Activated CD8-positive, alpha-beta T cell treated with anti-CD3 and anti-CD28 coated beads for 36 hours (primary cell): ENCODE results near the gene CLIC3. TPM values are rescaled to one million over a fixed set of nuclear protein-coding genes. Genes with fewer than 3 reads are reported as not detected.

Experiments used
- ATAC-seq: fragments of 200-7000 bp; cut with Tn5 transposase; one replicate; pipeline ENCODE4 v1.10.0; 2021; ENCODE audit warnings: mild to moderate bottlenecking, moderate library complexity
- CTCF ChIA-PET: fragments of 350-600 bp; sonication (Branson Sonifier 250); formaldehyde crosslinking; loops from one replicate; lab custom pipeline; 2021; ENCODE audit warnings: antibody characterized with exemption; lab: Charles Lee
- POLR2A ChIA-PET: fragments of 350-600 bp; sonication (Branson Sonifier 250); formaldehyde crosslinking; loops from one replicate; lab custom pipeline; 2021; ENCODE audit warnings: antibody characterized with exemption; lab: Charles Lee
- DNase-seq: peaks from one replicate; pipeline ENCODE4 v3.0.0-alpha.2; 2020
- H3K27ac Mint-ChIP-seq: one replicate; pipeline ENCODE4 v1.8.0; 2021; ENCODE audit warnings: mild to moderate bottlenecking, mixed read lengths
- H3K27me3 Mint-ChIP-seq: one replicate; pipeline ENCODE4 v1.8.0; 2021; ENCODE audit warnings: mixed read lengths
- H3K36me3 Mint-ChIP-seq: one replicate; pipeline ENCODE4 v1.8.0; 2021; ENCODE audit warnings: low read depth, mixed read lengths
- H3K4me1 Mint-ChIP-seq: one replicate; pipeline ENCODE4 v1.8.0; 2021; ENCODE audit warnings: low read depth, mixed read lengths
- H3K4me3 Mint-ChIP-seq: one replicate; pipeline ENCODE4 v1.8.0; 2021; ENCODE audit warnings: mild to moderate bottlenecking, moderate library complexity, mixed read lengths
- H3K9me3 Mint-ChIP-seq: one replicate; pipeline ENCODE4 v1.8.0; 2021; ENCODE audit warnings: mixed read lengths
- CTCF ChIP-seq: fragments of 200-600 bp; IDR thresholded peaks from one replicate; pipeline ENCODE4 v1.8.0; 2022; ENCODE audit warnings: antibody characterized with exemption, mild to moderate bottlenecking
- intact Hi-C: fragments of 100-400 bp; cut with micrococcal nuclease; formaldehyde crosslinking; loops from one replicate; pipeline ENCODE4 v1.10.0; 2022
- total RNA-seq, 2 experiments: library from RNA; stranded (reverse); gene quantifications; one replicate each; pipeline ENCODE4 v1.2.3, GENCODE V29; 2021

Gene CLIC3
- total RNA-seq, 2 experiments from 2014 or later: not detected

GRCh38 chr9:136952321-136952850 is 44.0 kb downstream of the CLIC3 start:
- Mint-ChIP-seq H3K4me1 (peaks cover 4% of the 10 kb centered on the region), H3K36me3 (no peaks in the 10 kb centered on the region), H3K4me3 (no peak overlapping the region), H3K27ac (no peak overlapping the region), H3K27me3 (no peaks in the 10 kb centered on the region), H3K9me3 (peaks cover 4% of the 10 kb centered on the region)
- DNase-seq: no peak
- intact Hi-C loops: no loop called here
- CTCF ChIA-PET: no interaction called here
- no peak for ATAC-seq
- POLR2A ChIA-PET: no interaction called here
- TF ChIP-seq CTCF: no peak

- ATAC-seq: no peak
- CTCF ChIA-PET: interaction anchor here (1.3 kb wide), 1 partner anchor 83 kb away, joined by 6 read pairs; no protein-coding TSS in a partner anchor
- no peak for TF ChIP-seq CTCF
- DNase-seq: no peak
- Mint-ChIP-seq H3K4me1 (peaks cover 4% of the 10 kb centered on the region), H3K27me3 (no peaks in the 10 kb centered on the region), H3K27ac (no peak within 1 kb of the TSS), H3K4me3 (no peak within 1 kb of the TSS), H3K9me3 (peaks cover 4% of the 10 kb centered on the region), H3K36me3 (no peaks in the 10 kb centered on the region)
- POLR2A ChIA-PET: interaction anchor here (0.7 kb wide), 1 partner anchor 40 kb away, joined by 3 read pairs; no protein-coding TSS in a partner anchor
- intact Hi-C loops: no loop called here
These were observed 44.6 kb downstream of the CLIC3 start, which contains the start of gene LCN12 for GRCh38 chr9:136951541-136952320. Gene LCN12, plus strand, starts transcription at chr9:136952273. Its CDS starts 55 bp downstream, at chr9:136952328.

GRCh38 chr9:136950656-136951276 is 45.6 kb downstream of the CLIC3 start:
- TF ChIP-seq CTCF: no peak
- Mint-ChIP-seq H3K4me3 (peak overlapping the region; percentile 76), H3K27ac (peak overlapping the region; percentile 82), H3K27me3 (no peaks in the 10 kb centered on the region), H3K36me3 (no peaks in the 10 kb centered on the region), H3K4me1 (peaks cover 4% of the 10 kb centered on the region), H3K9me3 (no peaks in the 10 kb centered on the region)
- ChIA-PET CTCF (interaction anchor here (1.3 kb wide), 1 partner anchor 84 kb away, joined by 6 read pairs; no protein-coding TSS in a partner anchor), POLR2A (interaction anchor here (0.7 to 1.5 kb wide), 2 partner anchors 41 to 42 kb away, joined by 3 read pairs; partner anchors contain the start of gene PAXX)
- intact Hi-C loops: no loop called here
- ATAC-seq: no peak
- no peak for DNase-seq

GRCh38 chr9:136949817-136950655 is 46.3 kb downstream of the CLIC3 start:
- Mint-ChIP-seq H3K36me3 (no peaks in the 10 kb centered on the region), H3K27me3 (no peaks in the 10 kb centered on the region), H3K27ac (peak overlapping the region; percentile 83), H3K9me3 (no peaks in the 10 kb centered on the region), H3K4me3 (peak overlapping the region; percentile 82), H3K4me1 (peaks cover 6% of the 10 kb centered on the region)
- intact Hi-C loops: no loop called here
- ChIA-PET CTCF (interaction anchor here (0.6 to 3.5 kb wide), 3 partner anchors 15 to 85 kb away, joined by 3 to 23 read pairs (median 6); partner anchors contain the start of gene ABCA2), POLR2A (interaction anchor here (1.5 kb wide), 1 partner anchor 42 kb away, joined by 3 read pairs; the partner anchor contains the start of gene PAXX)
- DNase-seq: peak; percentile 99
- peak; percentile 37 for TF ChIP-seq CTCF
- peak; percentile 97 for ATAC-seq
